NCI-H82 treated with DMSO at 0.1 percent for 48 hours (cell line): ENCODE measurements around the gene PPP1R12C.

ENCODE experiments used
- DNase-seq: peaks from one replicate; lab custom pipeline; 2025; ENCODE audit not compliant: unreplicated experiment; lab: John Stamatoyannopoulos, UW

PPP1R12C gene

DNA sequence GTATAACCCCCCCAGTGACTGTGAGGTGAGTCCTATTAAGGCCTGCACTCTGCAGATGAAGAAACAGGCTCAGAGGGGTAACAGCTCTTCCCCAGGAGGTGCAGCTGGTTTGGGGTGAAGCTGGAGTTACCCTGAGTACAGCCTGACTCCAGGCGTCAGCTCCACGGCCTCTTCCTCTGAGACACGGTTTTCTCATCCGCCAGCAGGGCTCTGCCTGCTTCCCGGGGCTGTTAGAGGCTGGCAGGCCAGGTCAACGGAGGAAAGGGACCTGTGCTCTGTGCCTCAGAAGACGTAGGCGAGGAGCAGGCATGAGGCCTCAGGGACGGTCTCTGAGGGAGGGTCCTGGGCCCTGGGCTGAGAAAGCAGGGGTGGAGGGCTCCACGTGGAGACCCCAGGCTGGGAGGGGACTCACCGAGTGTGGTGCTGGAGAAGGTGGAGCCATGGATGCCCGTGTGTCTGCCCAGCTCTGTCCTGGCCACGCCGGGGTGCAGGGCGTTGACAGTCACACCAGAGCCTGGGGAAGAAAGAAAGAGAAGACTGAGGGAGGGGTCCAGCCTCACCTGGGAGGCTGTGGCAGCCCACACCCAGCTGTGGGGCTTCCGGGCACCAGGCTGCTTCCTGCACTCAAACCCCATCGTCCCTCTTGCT lies 70.3 kb downstream of the PPP1R12C start:
- DNase-seq = no peak

DNA sequence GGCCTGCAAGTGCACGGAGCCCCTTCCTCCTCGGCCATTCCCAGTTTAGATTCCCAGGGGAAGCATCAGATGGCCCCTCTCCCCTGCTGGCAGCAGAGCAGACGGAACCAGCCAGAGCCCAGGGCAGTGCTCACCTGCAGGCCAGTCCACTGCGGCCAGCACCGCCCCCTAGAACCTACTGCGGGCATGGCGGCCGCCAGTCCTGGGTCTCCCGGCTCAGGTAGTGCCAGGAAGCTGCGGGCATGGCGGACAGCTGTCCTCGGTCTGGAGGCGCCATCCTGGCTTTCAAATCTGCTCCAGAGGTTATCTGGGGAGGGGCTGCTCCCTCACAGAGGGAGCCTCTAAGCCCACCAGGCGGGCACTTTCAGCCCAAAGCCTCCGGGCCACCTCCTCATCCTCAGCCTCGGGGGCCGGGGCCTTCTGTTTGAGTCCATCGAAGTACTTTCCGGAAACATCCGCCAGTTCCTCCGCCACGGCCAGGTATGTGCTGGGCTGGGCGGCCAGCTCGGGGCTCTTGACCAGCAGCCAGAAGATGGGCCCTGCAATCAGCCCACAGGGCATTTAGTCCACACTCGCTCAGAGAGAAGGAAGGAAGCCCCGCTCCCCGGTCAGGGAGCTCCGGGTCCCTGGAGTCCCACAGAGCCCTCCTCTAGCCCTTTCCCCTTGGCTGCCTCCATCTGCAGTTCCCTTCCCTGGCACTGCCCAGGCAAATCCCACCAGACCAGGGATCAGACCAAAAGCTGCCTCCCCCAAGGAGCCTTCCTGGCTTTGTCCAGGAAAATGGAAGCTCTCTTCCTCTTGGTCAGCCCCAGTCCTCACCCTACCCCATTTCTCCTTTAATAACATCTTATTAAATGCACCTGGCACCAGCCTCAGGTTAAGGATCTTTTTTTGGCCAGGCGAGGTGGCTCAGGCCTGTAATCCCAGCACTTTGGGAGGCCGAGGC lies 72.4 kb downstream of the PPP1R12C start:
- no peak for DNase-seq

DNA sequence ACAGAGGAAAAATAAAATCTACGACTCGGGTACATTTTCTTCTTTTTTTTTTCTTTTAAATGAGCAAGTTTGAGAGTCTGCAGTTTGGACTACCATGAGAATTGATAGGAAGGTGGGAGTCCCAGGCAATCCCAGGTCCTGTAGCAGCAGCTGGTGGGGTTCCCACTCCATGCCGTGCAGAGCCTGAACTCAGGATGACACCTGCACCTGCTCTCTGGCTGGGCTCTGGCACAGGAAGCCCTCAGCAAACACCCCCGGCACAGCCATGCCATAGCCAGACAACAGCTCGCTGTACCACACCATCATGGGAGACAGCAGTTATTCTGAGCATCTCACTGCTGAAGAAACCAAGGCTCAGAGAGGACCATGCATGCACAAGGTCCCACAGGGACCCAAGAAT lies 73.2 kb downstream of the PPP1R12C start:
- no peak for DNase-seq

DNA sequence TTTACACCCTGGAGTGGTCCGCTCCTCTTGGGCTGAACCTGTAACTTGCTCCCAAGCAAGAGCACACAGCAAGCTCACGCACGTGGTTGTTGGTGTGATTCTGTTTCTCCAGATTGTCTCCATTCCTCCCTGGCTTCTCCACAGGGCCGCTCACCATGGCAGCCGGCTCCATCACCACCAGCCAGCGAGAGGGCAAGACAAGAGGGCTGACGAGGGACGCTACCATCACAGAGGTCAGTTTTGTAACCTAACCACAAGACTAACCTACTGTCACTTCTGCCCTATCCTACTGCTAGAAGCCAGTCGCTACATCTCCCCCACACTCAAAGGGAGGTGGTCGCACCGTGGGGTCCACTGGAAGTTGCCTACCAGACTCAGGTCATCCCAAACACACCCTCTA lies 74.7 kb downstream of the PPP1R12C start:
- no peak for DNase-seq

DNA sequence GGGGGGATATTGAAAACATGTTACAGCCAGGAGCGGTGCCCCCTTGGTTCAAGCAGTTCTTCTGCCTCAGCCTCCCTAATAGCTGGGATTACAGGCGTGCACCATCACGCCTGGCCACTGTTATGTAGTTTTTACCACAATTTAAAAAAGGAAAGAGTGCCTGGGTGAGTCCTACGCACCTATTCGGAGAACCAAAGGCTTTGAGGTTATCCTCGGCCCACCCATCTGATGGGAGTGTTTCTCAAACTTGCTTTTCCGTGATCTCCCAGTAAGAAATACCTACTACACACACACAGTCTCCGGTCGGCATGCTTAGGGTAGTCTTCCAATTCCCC lies 75.1 kb downstream of the PPP1R12C start:
- DNase-seq = no peak

DNA sequence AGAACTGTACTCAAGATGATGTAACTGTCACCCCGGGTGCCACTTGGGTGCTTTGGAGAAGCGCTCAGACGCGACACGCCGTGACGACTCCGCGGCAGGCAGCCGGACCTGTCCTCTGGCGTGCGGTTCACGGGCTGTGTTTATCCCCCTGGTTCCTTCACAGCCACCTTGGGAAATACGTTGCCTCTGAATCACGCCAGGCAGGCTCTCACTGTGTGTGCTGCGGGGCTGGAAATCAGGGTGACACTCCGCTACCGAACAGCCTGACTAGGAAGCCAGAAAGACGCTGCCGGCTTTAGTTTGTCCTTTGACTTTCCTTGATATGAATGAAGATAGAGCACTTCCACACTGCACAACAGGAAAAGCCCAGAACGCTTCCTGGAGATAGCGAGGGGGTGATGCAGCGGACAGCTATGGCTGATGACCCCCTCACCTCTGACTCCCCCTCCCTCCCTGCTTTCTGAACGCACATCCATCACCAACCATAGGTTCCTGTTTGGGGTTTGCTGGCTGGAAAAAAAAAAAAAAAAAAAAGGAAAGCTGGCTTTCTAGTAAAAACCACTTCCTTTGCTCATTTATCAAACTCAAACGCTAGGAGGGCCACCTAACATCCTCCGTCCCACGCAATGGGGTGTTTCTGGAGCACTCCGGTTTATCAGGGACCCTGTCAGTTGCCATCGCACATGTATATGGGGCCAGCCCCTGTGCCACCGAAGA lies 75.7 kb downstream of the PPP1R12C start:
- no peak for DNase-seq

DNA sequence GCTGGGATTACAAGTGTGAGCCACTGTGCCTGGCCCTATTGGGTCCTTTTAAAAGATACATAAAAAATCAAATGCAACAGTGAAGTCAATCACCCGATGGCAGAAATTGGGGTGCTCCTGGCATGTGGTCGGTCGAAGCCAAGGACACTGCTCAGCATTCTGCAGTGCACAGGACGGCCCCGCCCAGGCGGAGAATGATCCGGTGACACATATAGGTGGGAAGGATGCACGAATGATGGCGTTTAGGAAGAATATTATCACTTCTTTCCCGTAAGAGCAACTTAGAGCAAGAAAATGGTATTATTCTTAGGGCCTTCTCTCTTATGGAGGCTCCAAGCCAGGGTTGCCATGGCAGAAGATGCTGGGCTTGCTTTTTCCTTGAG lies 76.2 kb downstream of the PPP1R12C start:
- DNase-seq = no peak
